GM18499 (cell line): ENCODE results near the gene CD63.
A peak's percentile ranks its signal among the peaks of the same experiment; 100 is the strongest.

ENCODE experiments used
- ATAC-seq: cut with Tn5 transposase; IDR thresholded peaks from one replicate; pipeline ENCODE4 v1.9.1; 2021; ENCODE audit warnings: moderate number of reproducible peaks; ENCODE audit not compliant: insufficient read depth, unreplicated experiment

Gene CD63

DNA sequence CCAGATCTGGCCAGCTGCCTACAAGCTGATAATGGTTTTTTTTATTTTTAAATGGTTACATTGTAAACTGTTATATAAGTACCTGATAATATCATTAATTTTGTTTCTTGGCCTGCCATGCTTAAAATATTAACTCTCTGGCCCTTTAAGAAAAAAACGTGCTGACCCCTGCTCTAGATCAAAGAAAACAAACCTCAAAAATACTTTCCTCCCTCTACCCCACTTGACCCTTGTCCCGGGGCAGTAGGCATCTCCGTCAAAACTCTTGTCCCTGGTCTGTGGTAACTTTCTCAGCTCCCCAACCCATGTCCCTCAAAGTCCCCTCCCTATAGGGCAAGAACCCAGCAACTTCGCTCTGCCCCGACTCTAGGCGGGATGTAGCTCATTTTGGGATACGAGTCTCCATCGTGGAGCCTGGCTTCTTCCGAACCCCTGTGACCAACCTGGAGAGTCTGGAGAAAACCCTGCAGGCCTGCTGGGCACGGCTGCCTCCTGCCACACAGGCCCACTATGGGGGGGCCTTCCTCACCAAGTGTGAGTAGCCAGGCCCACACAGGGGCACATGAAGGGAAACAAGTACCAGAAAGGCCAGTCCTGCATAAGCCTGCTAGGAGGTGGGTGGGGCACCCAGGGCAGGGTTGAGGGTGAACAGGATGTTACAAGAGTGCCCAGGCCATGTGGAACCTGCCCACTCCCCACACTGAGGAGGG, 5.1 kb downstream of the CD63 start:
- no peak for ATAC-seq

GRCh38 chr12:55722948-55723347, 5.9 kb downstream of the CD63 start:
- ATAC-seq = no peak

GRCh38 chr12:55721601-55722213, 7.1 kb downstream of the CD63 start:
- ATAC-seq = no peak

DNA sequence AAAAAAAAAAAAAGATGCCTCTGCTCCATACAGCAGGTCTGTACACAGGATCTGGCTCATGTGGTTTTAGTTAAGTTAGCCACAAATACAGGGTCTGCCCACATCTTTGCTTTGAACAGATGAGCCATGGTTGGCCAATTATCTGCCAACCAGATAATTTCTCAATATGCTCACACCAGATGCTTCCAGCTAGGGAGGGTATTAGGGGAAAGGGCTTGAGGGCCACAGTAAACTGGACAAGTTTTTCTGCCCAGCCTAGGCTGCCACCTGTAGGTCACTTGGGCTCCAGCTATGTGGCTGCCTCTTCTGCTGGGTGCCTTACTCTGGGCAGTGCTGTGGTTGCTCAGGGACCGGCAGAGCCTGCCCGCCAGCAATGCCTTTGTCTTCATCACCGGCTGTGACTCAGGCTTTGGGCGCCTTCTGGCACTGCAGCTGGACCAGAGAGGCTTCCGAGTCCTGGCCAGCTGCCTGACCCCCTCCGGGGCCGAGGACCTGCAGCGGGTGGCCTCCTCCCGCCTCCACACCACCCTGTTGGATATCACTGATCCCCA, 7.8 kb downstream of the CD63 start:
- no peak for ATAC-seq

GRCh38 chr12:55720071-55720564, 8.7 kb downstream of the CD63 start, which contains the start of gene RDH5:
TSS of gene RDH5 (plus strand) at chr12:55720393. CDS start at chr12:55721185, 792 bp downstream.
- no peak for ATAC-seq

DNA sequence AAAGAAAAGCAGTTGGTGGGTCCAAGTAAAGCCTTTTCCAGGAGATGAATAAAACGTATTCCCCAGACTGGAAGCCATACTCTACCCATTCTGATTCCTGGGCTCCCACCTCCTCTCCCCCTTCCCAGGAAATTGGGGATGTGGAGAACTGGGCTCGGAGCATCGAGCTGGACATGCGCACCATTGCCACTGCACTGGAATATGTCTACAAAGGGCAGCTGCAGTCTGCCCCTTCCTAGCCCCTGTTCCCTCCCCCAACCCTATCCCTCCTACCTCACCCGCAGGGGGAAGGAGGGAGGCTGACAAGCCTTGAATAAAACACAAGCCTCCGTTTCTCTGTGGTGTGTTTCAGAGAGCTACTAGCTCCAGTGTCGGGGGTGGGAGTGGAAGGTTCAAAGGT, 9.4 kb downstream of the CD63 start:
- no peak for ATAC-seq

GRCh38 chr12:55718624-55719275, 10.1 kb downstream of the CD63 start:
- ATAC-seq = no peak

DNA sequence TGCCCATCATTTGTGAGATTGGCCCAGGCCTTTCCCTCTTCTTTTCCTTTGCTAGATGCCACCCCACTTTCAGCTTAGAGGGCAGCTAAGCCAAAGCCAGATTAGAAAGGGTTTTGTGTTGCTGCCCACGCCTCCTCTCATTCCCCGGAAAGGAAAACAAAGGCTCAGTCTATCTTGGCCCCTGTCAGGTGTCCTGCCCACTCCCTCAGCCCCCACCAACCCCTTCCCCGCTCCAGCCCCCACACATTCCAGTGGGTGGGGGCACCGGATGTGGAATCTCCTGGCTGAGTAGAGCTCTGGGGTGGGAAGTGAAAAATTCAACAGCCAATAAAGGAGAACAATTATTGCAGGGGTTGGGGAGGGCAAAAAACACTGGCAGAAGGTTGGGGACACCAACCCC, 10.8 kb downstream of the CD63 start:
- no peak for ATAC-seq

DNA sequence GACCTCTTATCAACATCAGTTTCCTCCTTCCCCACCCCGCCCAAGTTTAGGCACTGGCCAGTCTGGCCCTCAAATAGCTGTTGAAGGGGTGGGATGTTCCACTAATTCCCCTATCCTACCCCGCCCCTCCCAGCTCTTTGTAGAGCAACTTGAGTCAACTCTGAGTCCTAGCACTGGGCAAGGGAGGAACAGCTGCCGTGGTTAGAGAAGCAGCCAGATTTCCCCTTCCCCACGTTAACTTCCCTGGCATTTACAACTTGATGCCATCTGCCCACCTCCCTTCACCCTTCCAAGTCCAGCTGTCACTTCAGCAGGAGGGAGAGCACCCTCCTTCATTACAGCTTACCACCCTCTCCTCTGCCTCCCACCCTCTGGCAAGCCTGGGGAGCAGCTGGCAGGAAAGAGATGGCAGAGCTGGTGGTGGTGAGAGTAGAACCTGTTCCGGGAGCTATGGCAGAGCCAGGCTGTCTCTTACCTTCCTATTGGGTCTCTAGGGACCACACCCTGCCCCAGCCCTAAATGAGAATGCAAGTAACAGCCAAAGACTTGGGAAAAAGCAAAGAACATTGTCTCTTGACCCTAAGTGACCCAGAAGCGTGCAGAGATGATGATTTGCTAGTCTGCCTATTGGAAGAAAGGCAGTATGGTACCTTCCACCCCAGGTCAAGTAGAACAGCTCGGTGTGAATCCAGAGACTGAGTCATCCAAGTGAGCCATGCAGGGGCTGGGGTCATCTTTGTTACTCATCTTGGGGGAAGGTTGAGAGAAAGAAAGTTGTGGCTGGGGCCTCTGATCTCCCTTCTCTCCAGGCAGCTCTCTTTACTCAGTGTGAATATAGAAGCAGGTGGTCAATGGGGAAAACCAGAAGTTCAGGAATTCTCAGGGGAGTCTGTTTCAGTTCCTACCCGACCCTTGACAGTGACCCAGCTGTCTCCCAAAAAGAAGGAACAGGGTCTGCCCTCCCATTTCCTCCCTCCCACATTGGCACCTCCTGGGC, 11.5 kb downstream of the CD63 start:
- no peak for ATAC-seq

- ATAC-seq = peak; percentile 12
Observed at GRCh38 chr12:55716582-55716957, 12.2 kb downstream of the CD63 start.

- ATAC-seq = peak; percentile 50
Observed at GRCh38 chr12:55715833-55716581, 12.8 kb downstream of the CD63 start, which contains the start of gene BLOC1S1. TSS of gene BLOC1S1 (plus strand) at chr12:55716046. CDS start at chr12:55716052, 6 bp downstream.

- ATAC-seq = no peak
Observed at GRCh38 chr12:55715169-55715764, 13.5 kb downstream of the CD63 start.

- ATAC-seq = no peak
Observed at GRCh38 chr12:55713721-55714120, 15.1 kb downstream of the CD63 start.

DNA sequence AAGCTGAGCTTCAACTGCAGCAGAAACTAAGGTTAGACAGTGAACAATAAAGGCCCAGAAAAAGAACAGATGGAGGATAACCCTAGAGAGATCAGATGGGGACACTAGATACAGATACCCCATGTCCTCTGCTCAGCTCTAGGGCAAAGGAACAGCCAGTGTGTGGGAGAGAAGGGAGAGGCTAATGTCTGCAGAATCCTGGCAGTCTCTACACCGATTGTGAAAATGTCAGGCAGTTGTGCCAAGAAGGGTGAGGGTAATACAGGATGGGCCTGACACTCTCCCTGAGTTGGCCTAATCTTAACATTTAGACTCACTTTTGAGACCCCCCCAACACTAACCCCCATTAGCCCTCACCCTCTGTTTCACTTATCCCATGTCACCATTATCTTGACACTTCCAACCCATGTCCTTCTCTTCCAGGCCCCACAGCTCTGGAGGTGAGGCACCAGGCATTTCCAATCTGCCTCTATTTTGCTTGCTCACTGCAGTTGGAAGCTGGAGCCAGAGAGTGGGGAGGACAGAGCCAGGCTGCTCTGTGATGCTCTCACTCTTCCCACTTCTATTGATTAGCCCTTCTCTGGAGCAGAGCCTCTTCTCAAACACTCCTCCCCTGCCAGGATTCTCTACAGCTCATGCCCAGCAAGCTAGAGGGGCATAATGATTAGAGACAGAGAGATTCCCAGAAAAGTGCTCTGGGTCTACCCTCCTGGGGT, 16.0 kb downstream of the CD63 start:
- ATAC-seq = no peak

- ATAC-seq = no peak
Observed at GRCh38 chr12:55711786-55712553, 16.8 kb downstream of the CD63 start.

- ATAC-seq = no peak
Observed at GRCh38 chr12:55708695-55709233, 20.0 kb downstream of the CD63 start.
